ENCODE measurements around the gene GTF2H3.

GTF2H3 gene

GRCh38 chr12:123675436-123675835 is 41.8 kb downstream of the GTF2H3 start:
- Histone ChIP-seq H3K36me3 (ENCODE audit: control insufficient read depth, insufficient read depth, low read length) (peaks cover 3% of the 10 kb centered on the region; the same call in 1 of the 2 replicates), H3K4me1 (ENCODE audit: control insufficient read depth, insufficient read depth, low read length) (0 out of 2 replicates have a peak, but pooled peaks cover 2% of the 10 kb centered on the region), H3K9me3 (ENCODE audit: control insufficient read depth, insufficient read depth, low read length) (no peaks in the 10 kb centered on the region), H3K9ac (ENCODE audit: low read depth, low read length) (no peak overlapping the region), H3K4me3 (ENCODE audit: low read depth, low read length) (no peak overlapping the region), H3K27ac (ENCODE audit: low read depth, low read length) (no peak overlapping the region), H3K27me3 (ENCODE audit: control insufficient read depth, insufficient read depth, low read length) (no peaks in the 10 kb centered on the region)

DNA sequence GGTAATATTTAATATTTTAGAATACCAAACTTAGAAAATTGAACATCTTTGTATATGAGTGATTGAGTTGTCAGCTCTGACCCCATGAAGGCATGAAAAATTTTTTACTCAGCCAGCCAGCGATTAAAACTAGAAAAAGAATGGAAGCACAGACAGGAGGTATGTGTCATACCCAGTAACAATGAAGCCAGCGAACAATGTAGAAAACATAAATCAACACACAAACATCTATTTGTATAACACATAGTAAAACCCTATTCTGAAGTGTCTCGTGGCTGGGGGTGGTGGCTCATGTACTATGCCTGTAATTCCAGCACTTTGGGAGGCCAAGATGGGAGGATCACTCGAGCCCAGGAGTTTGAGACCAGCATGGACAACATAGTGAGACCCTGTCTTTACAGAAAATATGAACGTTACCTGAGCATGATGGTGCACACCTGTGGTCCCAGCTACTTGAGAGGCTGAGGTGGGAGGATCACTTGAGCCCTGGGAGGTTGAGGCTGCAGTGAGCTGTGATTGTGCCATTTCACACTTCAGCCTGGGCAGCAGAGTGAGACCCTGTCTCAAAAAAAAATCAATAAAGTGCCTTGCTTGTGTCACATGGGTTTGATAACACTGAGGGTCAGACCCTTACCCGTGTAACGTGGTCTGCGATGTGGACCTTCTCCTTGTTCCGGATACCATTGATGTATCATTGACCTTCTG is 43.1 kb downstream of the GTF2H3 start:
- Histone ChIP-seq H3K27ac (ENCODE audit: low read depth, low read length) (no peak overlapping the region), H3K36me3 (ENCODE audit: control insufficient read depth, insufficient read depth, low read length) (peaks cover 9% of the 10 kb centered on the region), H3K27me3 (ENCODE audit: control insufficient read depth, insufficient read depth, low read length) (no peaks in the 10 kb centered on the region), H3K9ac (ENCODE audit: low read depth, low read length) (no peak overlapping the region), H3K4me3 (ENCODE audit: low read depth, low read length) (no peak overlapping the region), H3K4me1 (ENCODE audit: control insufficient read depth, insufficient read depth, low read length) (no peaks in the 10 kb centered on the region), H3K9me3 (ENCODE audit: control insufficient read depth, insufficient read depth, low read length) (no peaks in the 10 kb centered on the region)

GRCh38 chr12:123678981-123679380 is 45.4 kb downstream of the GTF2H3 start:
- Histone ChIP-seq H3K9ac (ENCODE audit: low read depth, low read length) (no peak overlapping the region), H3K4me3 (ENCODE audit: low read depth, low read length) (no peak overlapping the region), H3K4me1 (ENCODE audit: control insufficient read depth, insufficient read depth, low read length) (no peaks in the 10 kb centered on the region), H3K27me3 (ENCODE audit: control insufficient read depth, insufficient read depth, low read length) (no peaks in the 10 kb centered on the region), H3K36me3 (ENCODE audit: control insufficient read depth, insufficient read depth, low read length) (peaks cover 6% of the 10 kb centered on the region), H3K27ac (ENCODE audit: low read depth, low read length) (no peak overlapping the region), H3K9me3 (ENCODE audit: control insufficient read depth, insufficient read depth, low read length) (no peaks in the 10 kb centered on the region)

DNA sequence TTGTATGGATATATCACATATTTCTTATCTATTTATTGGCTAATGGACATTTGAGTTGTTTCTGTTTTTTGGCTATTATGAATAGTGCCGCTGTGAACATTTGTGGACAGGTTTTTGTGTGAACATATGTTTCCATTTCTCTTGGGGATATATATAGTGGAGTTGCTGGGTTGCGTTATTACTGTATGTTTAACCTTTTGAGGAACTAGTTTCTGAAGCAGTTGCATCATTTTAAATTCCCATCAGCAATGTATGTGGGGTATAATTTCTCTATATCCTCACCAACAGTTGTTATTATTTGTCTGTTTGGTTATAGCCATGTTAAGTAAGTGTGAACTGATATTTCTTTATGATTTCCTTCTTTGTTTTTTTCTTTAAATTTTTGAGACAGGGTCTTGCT is 48.0 kb downstream of the GTF2H3 start:
- no peaks in the 10 kb centered on the region for H3K9me3 ChIP-seq (ENCODE audit: control insufficient read depth, insufficient read depth, low read length)
- peaks cover 6% of the 10 kb centered on the region for H3K36me3 ChIP-seq (ENCODE audit: control insufficient read depth, insufficient read depth, low read length)
- H3K27me3 ChIP-seq (ENCODE audit: control insufficient read depth, insufficient read depth, low read length): no peaks in the 10 kb centered on the region
- H3K4me1 ChIP-seq (ENCODE audit: control insufficient read depth, insufficient read depth, low read length): no peaks in the 10 kb centered on the region
- no peak overlapping the region for H3K9ac ChIP-seq (ENCODE audit: low read depth, low read length)
- H3K4me3 ChIP-seq (ENCODE audit: low read depth, low read length): no peak overlapping the region
- H3K27ac ChIP-seq (ENCODE audit: low read depth, low read length): no peak overlapping the region

GRCh38 chr12:123683964-123684363 is 50.3 kb downstream of the GTF2H3 start:
- Histone ChIP-seq H3K27ac (ENCODE audit: low read depth, low read length) (no peak overlapping the region), H3K9me3 (ENCODE audit: control insufficient read depth, insufficient read depth, low read length) (no peaks in the 10 kb centered on the region), H3K9ac (ENCODE audit: low read depth, low read length) (no peak overlapping the region), H3K36me3 (ENCODE audit: control insufficient read depth, insufficient read depth, low read length) (peaks cover 6% of the 10 kb centered on the region), H3K27me3 (ENCODE audit: control insufficient read depth, insufficient read depth, low read length) (no peaks in the 10 kb centered on the region), H3K4me1 (ENCODE audit: control insufficient read depth, insufficient read depth, low read length) (no peaks in the 10 kb centered on the region), H3K4me3 (ENCODE audit: low read depth, low read length) (no peak overlapping the region)

DNA sequence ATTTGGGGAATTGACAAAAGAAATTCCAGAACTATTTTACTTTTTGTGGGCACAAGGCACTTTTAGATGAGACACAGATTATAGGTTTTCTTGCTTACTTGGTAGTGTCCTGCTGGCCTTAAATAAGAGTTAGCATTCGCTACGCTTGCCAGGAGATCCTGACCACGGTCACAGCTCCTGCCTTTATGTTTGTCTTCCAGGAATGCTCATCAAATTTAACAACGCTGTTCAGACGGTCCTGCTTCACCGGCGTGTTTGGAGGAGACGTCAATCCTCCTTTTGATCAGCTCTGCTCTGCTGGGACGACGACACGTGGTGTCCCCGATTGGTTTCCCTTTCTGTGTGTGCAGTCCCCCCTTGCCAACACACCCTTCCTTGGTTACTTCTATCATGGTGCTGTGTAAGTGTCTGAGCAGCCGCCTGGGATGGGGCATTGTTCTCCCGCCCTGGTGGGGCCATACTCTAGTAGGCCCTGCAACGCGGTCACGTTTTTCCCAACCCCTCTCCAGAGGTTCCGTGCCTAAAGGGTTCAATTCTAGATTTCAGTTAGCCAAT is 53.1 kb downstream of the GTF2H3 start:
- Histone ChIP-seq H3K27ac (ENCODE audit: low read depth, low read length) (no peak overlapping the region), H3K9me3 (ENCODE audit: control insufficient read depth, insufficient read depth, low read length) (no peaks in the 10 kb centered on the region), H3K9ac (ENCODE audit: low read depth, low read length) (no peak overlapping the region), H3K36me3 (ENCODE audit: control insufficient read depth, insufficient read depth, low read length) (0 out of 2 replicates have a peak, but pooled peaks cover under 1% of the 10 kb centered on the region), H3K4me3 (ENCODE audit: low read depth, low read length) (no peak overlapping the region), H3K4me1 (ENCODE audit: control insufficient read depth, insufficient read depth, low read length) (no peaks in the 10 kb centered on the region), H3K27me3 (ENCODE audit: control insufficient read depth, insufficient read depth, low read length) (no peaks in the 10 kb centered on the region)

- no peaks in the 10 kb centered on the region for H3K4me1 ChIP-seq (ENCODE audit: control insufficient read depth, insufficient read depth, low read length)
- no peaks in the 10 kb centered on the region for H3K9me3 ChIP-seq (ENCODE audit: control insufficient read depth, insufficient read depth, low read length)
- no peak overlapping the region for H3K9ac ChIP-seq (ENCODE audit: low read depth, low read length)
- H3K27me3 ChIP-seq (ENCODE audit: control insufficient read depth, insufficient read depth, low read length): no peaks in the 10 kb centered on the region
- H3K36me3 ChIP-seq (ENCODE audit: control insufficient read depth, insufficient read depth, low read length): peaks cover 5% of the 10 kb centered on the region; the same call in 1 of the 2 replicates
- no peak overlapping the region for H3K4me3 ChIP-seq (ENCODE audit: low read depth, low read length)
- no peak overlapping the region for H3K27ac ChIP-seq (ENCODE audit: low read depth, low read length)
Measured at GRCh38 chr12:123690191-123690840, 56.7 kb downstream of the GTF2H3 start.

DNA sequence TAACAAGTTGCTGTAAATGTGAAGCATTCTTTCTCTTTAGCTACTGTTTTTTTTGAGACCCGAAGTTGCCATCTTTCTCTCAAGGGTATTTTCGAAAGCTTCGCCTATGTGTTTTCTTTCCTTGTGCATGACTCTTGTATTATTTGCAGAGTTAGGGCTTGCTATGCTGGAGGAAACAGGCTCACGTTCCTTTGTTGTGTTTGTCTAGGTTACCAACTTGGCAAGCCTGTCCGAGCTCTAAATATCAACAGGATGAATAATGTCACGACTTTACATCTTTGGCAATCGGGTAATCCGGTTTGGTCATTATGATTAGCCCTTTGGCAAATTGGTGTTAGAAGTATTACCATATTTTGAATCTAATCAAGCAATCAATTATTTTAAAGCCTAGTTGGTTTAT is 62.6 kb downstream of the GTF2H3 start:
- Histone ChIP-seq H3K4me3 (ENCODE audit: low read depth, low read length) (no peak overlapping the region), H3K9me3 (ENCODE audit: control insufficient read depth, insufficient read depth, low read length) (no peaks in the 10 kb centered on the region), H3K27ac (ENCODE audit: low read depth, low read length) (no peak overlapping the region), H3K36me3 (ENCODE audit: control insufficient read depth, insufficient read depth, low read length) (peaks cover 16% of the 10 kb centered on the region), H3K9ac (ENCODE audit: low read depth, low read length) (no peak overlapping the region), H3K27me3 (ENCODE audit: control insufficient read depth, insufficient read depth, low read length) (no peaks in the 10 kb centered on the region), H3K4me1 (ENCODE audit: control insufficient read depth, insufficient read depth, low read length) (no peaks in the 10 kb centered on the region)

DNA sequence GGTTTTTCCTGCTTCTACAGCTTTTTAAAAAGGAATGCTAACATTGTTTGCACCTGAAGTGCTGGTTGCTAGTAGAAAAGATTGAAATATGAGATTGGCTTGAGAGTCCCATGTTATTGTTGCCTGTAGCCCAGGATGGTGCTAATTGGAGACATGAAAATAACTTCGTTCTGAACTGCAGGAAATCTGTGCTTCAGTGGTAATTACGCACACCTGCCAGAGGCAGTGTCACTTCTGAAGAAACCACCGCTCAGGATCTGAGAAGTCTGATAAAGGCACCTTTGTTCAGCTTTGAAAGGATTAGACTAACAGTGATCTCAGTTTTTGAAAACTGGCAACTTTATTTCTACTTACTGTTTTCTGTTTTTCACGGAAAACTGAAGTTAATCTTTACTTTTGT is 63.0 kb downstream of the GTF2H3 start:
- H3K27ac ChIP-seq (ENCODE audit: low read depth, low read length): no peak overlapping the region
- H3K36me3 ChIP-seq (ENCODE audit: control insufficient read depth, insufficient read depth, low read length): peaks cover 16% of the 10 kb centered on the region
- H3K4me3 ChIP-seq (ENCODE audit: low read depth, low read length): no peak overlapping the region

GRCh38 chr12:123705935-123706334 is 72.3 kb downstream of the GTF2H3 start:
- Histone ChIP-seq H3K9ac (ENCODE audit: low read depth, low read length) (no peak overlapping the region), H3K27ac (ENCODE audit: low read depth, low read length) (no peak overlapping the region), H3K4me3 (ENCODE audit: low read depth, low read length) (no peak overlapping the region), H3K9me3 (ENCODE audit: control insufficient read depth, insufficient read depth, low read length) (no peaks in the 10 kb centered on the region), H3K4me1 (ENCODE audit: control insufficient read depth, insufficient read depth, low read length) (no peaks in the 10 kb centered on the region), H3K27me3 (ENCODE audit: control insufficient read depth, insufficient read depth, low read length) (no peaks in the 10 kb centered on the region), H3K36me3 (ENCODE audit: control insufficient read depth, insufficient read depth, low read length) (peaks cover under 1% of the 10 kb centered on the region; the same call in 1 of the 2 replicates)

More for the DNA sequence above, 63.0 kb downstream of the GTF2H3 start:
- H3K9me3 ChIP-seq (ENCODE audit: control insufficient read depth, insufficient read depth, low read length): no peaks in the 10 kb centered on the region
- H3K27me3 ChIP-seq (ENCODE audit: control insufficient read depth, insufficient read depth, low read length): no peaks in the 10 kb centered on the region
- no peaks in the 10 kb centered on the region for H3K4me1 ChIP-seq (ENCODE audit: control insufficient read depth, insufficient read depth, low read length)
- H3K9ac ChIP-seq (ENCODE audit: low read depth, low read length): no peak overlapping the region

DNA sequence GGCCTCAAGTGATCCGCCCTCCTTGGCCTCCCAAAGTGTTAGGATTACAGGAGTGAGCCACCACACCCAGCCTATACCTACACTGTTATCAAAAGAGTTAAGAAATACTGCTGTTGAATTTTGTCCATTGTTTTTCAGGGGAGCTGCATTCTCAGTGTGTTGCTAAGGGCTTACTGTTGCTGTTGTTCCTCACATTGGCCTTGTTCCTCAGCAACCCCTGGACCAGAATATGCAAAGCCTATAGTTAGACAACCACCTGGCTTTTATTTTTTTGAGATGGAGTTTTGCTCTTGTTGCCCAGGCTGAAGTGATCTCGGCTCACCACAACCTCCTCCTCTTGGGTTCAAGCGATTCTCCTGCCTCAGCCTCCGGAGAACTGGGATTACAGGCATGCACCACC is 73.8 kb downstream of the GTF2H3 start:
- Histone ChIP-seq H3K27me3 (ENCODE audit: control insufficient read depth, insufficient read depth, low read length) (no peaks in the 10 kb centered on the region), H3K27ac (ENCODE audit: low read depth, low read length) (no peak overlapping the region), H3K9ac (ENCODE audit: low read depth, low read length) (no peak overlapping the region), H3K4me3 (ENCODE audit: low read depth, low read length) (no peak overlapping the region), H3K9me3 (ENCODE audit: control insufficient read depth, insufficient read depth, low read length) (no peaks in the 10 kb centered on the region), H3K36me3 (ENCODE audit: control insufficient read depth, insufficient read depth, low read length) (no peaks in the 10 kb centered on the region; the same call in 1 of the 2 replicates), H3K4me1 (ENCODE audit: control insufficient read depth, insufficient read depth, low read length) (no peaks in the 10 kb centered on the region)

Measured in HUES48 (cell line).